ENCODE measurements around the gene NFKBIB.
"Not testable (repeated sequence)": the region's sequence is repeated elsewhere in the genome, so short reads cannot be mapped to it uniquely, and the experiment has no call there.

NFKBIB gene

GRCh38 chr19:38875656-38876395 is 23.9 kb upstream of the NFKBIB start:
- DNase-seq (ENCODE audit: low read depth), result no peak

- DNase-seq (ENCODE audit: low read depth), result no peak
Observed at GRCh38 chr19:38877781-38878574, 21.8 kb upstream of the NFKBIB start, which contains the start of gene RINL. Gene RINL (minus strand): TSS chr19:38878275. CDS start chr19:38876742, 1,533 bp downstream.

- no peak for DNase-seq (ENCODE audit: low read depth)
Observed at GRCh38 chr19:38878575-38879399, 21.0 kb upstream of the NFKBIB start.

GRCh38 chr19:38879400-38879751 is 20.4 kb upstream of the NFKBIB start:
- no peak for DNase-seq (ENCODE audit: low read depth)

- DNase-seq (ENCODE audit: low read depth), result no peak
Observed at GRCh38 chr19:38880076-38880881, 19.5 kb upstream of the NFKBIB start.

- DNase-seq (ENCODE audit: low read depth), result no peak
Observed at GRCh38 chr19:38880882-38881609, 18.7 kb upstream of the NFKBIB start.

GRCh38 chr19:38883286-38883685 is 16.5 kb upstream of the NFKBIB start:
- DNase-seq (ENCODE audit: low read depth), result no peak

- not testable (repeated sequence) for DNase-seq (ENCODE audit: low read depth)
Observed at GRCh38 chr19:38884691-38885090, 15.1 kb upstream of the NFKBIB start.

- DNase-seq (ENCODE audit: low read depth), result no peak
Observed at GRCh38 chr19:38888876-38889275, 10.9 kb upstream of the NFKBIB start.

GRCh38 chr19:38889803-38890202 is 10.0 kb upstream of the NFKBIB start:
- no peak for DNase-seq (ENCODE audit: low read depth)

- no peak for DNase-seq (ENCODE audit: low read depth)
Observed at GRCh38 chr19:38890686-38891085, 9.1 kb upstream of the NFKBIB start.

- DNase-seq (ENCODE audit: low read depth), result no peak
Observed at GRCh38 chr19:38891771-38892170, 8.0 kb upstream of the NFKBIB start.

GRCh38 chr19:38892841-38893240 is 6.9 kb upstream of the NFKBIB start:
- DNase-seq (ENCODE audit: low read depth), result no peak

- no peak for DNase-seq (ENCODE audit: low read depth)
Observed at GRCh38 chr19:38893341-38893771, 6.4 kb upstream of the NFKBIB start.

GRCh38 chr19:38894968-38895367 is 4.8 kb upstream of the NFKBIB start:
- DNase-seq (ENCODE audit: low read depth), result no peak

GRCh38 chr19:38898788-38899446 is 852 bp upstream of the NFKBIB start:
- no peak for DNase-seq (ENCODE audit: low read depth)

- no peak for DNase-seq (ENCODE audit: low read depth)
Observed at GRCh38 chr19:38900202-38900629, 447 bp downstream of the NFKBIB start.

- no peak for DNase-seq (ENCODE audit: low read depth)
Observed at GRCh38 chr19:38900743-38901190, 998 bp downstream of the NFKBIB start.

- no peak for DNase-seq (ENCODE audit: low read depth)
Observed at GRCh38 chr19:38901683-38902082, 1.9 kb downstream of the NFKBIB start.

Data from non-pigmented ciliary epithelial cell (primary cell).